Testis (tissue), 3 donors: ENCODE results near the gene RBPJ. TPM values are rescaled to one million over a fixed set of nuclear protein-coding genes. Genes with fewer than 3 reads are reported as not detected.

Source experiments
- DNase-seq: peaks from one replicate; pipeline ENCODE4 v3.0.0-alpha.2; 2019
- H3K27ac ChIP-seq, 2 donors: fragments of 200-600 bp; sonication (generic); one replicate each; pipeline ENCODE4 v1.5.1; 2019
- H3K27me3 ChIP-seq: fragments of 200-600 bp; sonication (generic); one replicate; pipeline ENCODE4 v1.5.1; 2019
- H3K36me3 ChIP-seq: fragments of 200-600 bp; sonication (generic); one replicate; pipeline ENCODE4 v1.5.1; 2017; ENCODE audit warnings: low read depth; ENCODE audit errors: missing control alignments
- H3K4me1 ChIP-seq: fragments of 200-600 bp; sonication (generic); one replicate; pipeline ENCODE4 v1.5.1; 2019
- H3K4me3 ChIP-seq, 2 donors: fragments of 200-600 bp; sonication (generic); one replicate each; pipeline ENCODE4 v1.5.1; 2017 to 2019
- H3K9me3 ChIP-seq: fragments of 200-600 bp; sonication (generic); one replicate; pipeline ENCODE4 v1.5.1; 2017
- POLR2A ChIP-seq: fragments of 450-650 bp; IDR thresholded peaks from one replicate; pipeline ENCODE4 v1.6.1; 2017; ENCODE audit warnings: antibody characterized with exemption, mild to moderate bottlenecking, moderate library complexity
- WGBS, 2 donors: methylation state at CpG; one replicate each; pipeline ENCODE4 v1.1.5; 2018; 5-methylcytosine and 5-hydroxymethylcytosine counted together
- intact Hi-C: fragments of 100-400 bp; cut with DNase I; formaldehyde crosslinking; loops from one replicate; pipeline ENCODE4 v1.15.1; 2023; ENCODE audit warnings: low total_unique reads
- polyA plus RNA-seq: library from polyadenylated mRNA; stranded (reverse); fragments of 350-450 nt; fragmentation: Illumina TruSeq; extraction: RNeasy Lipid Tissue Mini Kit (QIAGEN cat#74804); gene quantifications from one replicate; pipeline ENCODE4 v1.2.3, GENCODE V29; 2014; ENCODE audit warnings: low read depth, low replicate concordance; ENCODE audit not compliant: insufficient read depth
- total RNA-seq, 2 donors: library from RNA; depleted of rRNA; stranded (reverse); fragments of >200 nt; gene quantifications; one replicate each; pipeline ENCODE4 v1.2.3, GENCODE V29; 2016
- TF ChIP-seq, protein P1 (sequence below), 3 experiments: fragments of 450-650 bp in 2 of 3; fragments of 200-600 bp in 1 of 3; sonication (generic) in 1 of 3; IDR thresholded peaks; one replicate each; pipeline ENCODE4 v1.5.1; 2016 to 2019; ENCODE audit warnings: antibody characterized with exemption in 3 of 3, mild to moderate bottlenecking in 2 of 3, moderate library complexity in 1 of 3

RBPJ gene
- total and polyA plus RNA-seq, 3 donors from 2014 or later = 57.7 to 75.8 (median 71.6) TPM

DNA sequence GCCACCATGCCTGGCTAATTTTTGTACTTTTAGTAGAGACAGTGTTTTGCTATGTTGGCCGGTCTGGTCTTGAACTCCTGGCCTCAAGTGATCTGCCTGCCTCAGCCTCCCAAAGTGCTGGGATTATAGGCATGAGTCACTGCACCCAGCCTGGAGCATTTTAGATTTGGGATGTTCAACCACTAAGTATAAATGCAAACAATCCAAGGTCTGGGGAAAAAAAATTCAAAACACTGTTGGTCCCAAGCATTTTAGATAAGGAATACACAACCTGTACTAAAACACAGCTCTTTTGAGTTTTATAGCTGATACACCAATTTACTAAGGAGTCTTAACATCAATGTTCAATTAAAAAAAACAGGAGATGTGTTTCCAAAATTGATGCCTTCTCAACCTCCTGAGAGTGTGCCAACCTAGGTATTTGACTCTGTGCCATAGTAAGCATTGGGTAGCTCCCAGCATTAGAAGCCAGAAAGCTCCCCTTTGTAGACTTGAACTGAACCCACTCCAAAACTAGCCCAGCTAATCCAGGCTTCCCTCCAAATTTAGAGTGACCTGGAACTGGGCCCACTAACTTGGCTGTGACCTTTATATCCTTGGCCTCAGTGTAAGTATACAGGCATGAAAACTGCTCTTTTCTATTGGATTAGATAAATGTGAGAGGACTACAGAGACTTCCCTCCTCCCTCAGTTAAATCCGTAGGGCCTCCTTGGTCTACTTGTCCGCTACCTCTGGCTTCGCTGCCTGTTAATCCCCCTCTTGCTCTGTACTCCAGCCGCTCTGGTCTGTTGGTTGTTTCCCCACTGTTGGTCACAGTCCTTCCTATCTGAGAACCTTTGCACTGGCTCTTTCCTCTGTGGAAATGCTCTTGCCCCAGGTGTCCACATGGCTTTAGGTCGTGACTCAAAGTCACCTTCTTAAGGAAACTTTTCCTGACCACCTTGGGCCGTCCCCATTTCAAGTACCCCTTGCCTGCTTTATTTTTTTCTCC, 91.9 kb downstream of the RBPJ start:
- H3K27ac ChIP-seq = no peak overlapping the region
- intact Hi-C loops = no loop called here
- TF ChIP-seq, protein P1, sequence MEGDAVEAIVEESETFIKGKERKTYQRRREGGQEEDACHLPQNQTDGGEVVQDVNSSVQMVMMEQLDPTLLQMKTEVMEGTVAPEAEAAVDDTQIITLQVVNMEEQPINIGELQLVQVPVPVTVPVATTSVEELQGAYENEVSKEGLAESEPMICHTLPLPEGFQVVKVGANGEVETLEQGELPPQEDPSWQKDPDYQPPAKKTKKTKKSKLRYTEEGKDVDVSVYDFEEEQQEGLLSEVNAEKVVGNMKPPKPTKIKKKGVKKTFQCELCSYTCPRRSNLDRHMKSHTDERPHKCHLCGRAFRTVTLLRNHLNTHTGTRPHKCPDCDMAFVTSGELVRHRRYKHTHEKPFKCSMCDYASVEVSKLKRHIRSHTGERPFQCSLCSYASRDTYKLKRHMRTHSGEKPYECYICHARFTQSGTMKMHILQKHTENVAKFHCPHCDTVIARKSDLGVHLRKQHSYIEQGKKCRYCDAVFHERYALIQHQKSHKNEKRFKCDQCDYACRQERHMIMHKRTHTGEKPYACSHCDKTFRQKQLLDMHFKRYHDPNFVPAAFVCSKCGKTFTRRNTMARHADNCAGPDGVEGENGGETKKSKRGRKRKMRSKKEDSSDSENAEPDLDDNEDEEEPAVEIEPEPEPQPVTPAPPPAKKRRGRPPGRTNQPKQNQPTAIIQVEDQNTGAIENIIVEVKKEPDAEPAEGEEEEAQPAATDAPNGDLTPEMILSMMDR (IDR thresholded peaks at IDR 0.05) = no peak
- TF ChIP-seq POLR2A = no peak
- WGBS, 2 donors = 58 to 63% methylated on average over 7 of the region's 7 CpGs
- H3K36me3 ChIP-seq = no peaks in the 10 kb centered on the region
- H3K4me3 ChIP-seq = no peak overlapping the region
- DNase-seq = peak; percentile 30
- no peaks in the 10 kb centered on the region for H3K27me3 ChIP-seq
- H3K4me1 ChIP-seq = no peaks in the 10 kb centered on the region
- no peaks in the 10 kb centered on the region for H3K9me3 ChIP-seq

GRCh38 chr4:26413582-26413981, 92.8 kb downstream of the RBPJ start:
- H3K9me3 ChIP-seq = no peaks in the 10 kb centered on the region
- H3K4me3 ChIP-seq = no peak overlapping the region
- no peak for DNase-seq
- intact Hi-C loops = no loop called here
- no peaks in the 10 kb centered on the region for H3K36me3 ChIP-seq
- no peak overlapping the region for H3K27ac ChIP-seq
- 88% methylated on average over 3 of the region's 3 CpGs for WGBS, 2 donors
- no peaks in the 10 kb centered on the region for H3K27me3 ChIP-seq
- TF ChIP-seq, protein P1 (IDR thresholded peaks at IDR 0.05) = no peak
- TF ChIP-seq POLR2A = no peak
- H3K4me1 ChIP-seq = no peaks in the 10 kb centered on the region

DNA sequence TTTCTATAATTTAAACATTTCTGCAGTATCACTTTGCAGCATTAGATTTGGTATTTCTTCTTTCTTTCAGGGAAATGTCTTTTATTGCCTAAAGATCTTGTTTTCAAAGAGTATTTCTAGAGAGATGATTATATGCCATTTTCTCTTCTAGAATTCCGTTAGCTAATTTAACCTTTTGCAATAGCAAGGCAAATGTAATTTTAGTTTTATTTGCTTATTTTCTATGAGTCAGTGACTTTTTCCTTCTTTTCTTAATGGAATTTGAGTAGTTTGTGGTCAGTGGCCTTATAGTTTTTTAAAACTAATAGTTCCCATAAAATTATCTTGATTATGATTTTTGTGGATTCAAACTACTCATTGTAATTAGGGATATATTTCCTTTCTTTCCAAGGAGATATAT, 97.3 kb downstream of the RBPJ start:
- TF ChIP-seq POLR2A = no peak
- TF ChIP-seq, protein P1 (IDR thresholded peaks at IDR 0.05) = no peak
- intact Hi-C loops = no loop called here
- no peak overlapping the region for H3K27ac ChIP-seq
- H3K36me3 ChIP-seq = no peaks in the 10 kb centered on the region
- whole genome bisulfite sequencing, 2 donors = 81 to 98% methylated on average over 1 of the region's 1 CpG
- no peaks in the 10 kb centered on the region for H3K4me1 ChIP-seq
- H3K27me3 ChIP-seq = no peaks in the 10 kb centered on the region
- no peaks in the 10 kb centered on the region for H3K9me3 ChIP-seq
- no peak overlapping the region for H3K4me3 ChIP-seq
- DNase-seq = no peak

DNA sequence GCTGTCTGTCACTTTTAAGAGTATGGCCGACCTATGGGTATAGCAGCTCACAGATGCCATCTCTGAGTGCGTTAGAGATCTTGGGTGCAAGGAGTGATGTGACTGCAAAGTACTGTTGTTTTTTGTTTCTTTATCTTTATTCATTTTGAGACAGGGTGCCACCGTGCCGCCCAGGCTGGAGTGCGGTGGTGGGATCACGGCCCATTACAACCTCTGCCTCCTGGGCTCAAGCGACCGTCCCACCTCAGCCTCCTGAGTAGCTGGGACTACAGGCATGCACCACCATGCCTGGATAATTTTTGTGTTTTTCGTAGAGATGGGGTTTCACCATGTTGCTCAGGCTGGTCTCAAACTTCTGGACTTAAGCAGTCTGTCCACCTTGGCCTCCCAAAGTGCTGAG, 98.0 kb downstream of the RBPJ start:
- no peaks in the 10 kb centered on the region for H3K36me3 ChIP-seq
- no peaks in the 10 kb centered on the region for H3K4me1 ChIP-seq
- no peak for DNase-seq
- TF ChIP-seq POLR2A = no peak
- TF ChIP-seq, protein P1 (IDR thresholded peaks at IDR 0.05) = no peak
- no peaks in the 10 kb centered on the region for H3K9me3 ChIP-seq
- H3K27me3 ChIP-seq = no peaks in the 10 kb centered on the region
- no peak overlapping the region for H3K4me3 ChIP-seq
- intact Hi-C loops = no loop called here
- 94 to 99% methylated on average over 9 of the region's 9 CpGs for WGBS, 2 donors
- no peak overlapping the region for H3K27ac ChIP-seq
